Measurements from ENCODE around the gene LTA.

GRCh38 chr6:31545291-31545690 is 26.8 kb upstream of the LTA start:
- no peak for TF ChIP-seq CTCF (conservative IDR thresholded peaks at IDR 0.05)
- TF ChIP-seq ZFX (IDR thresholded peaks at IDR 0.05) = no peak
